ENCODE data around the gene GRB14. TPM values are rescaled to one million over a fixed set of nuclear protein-coding genes. Genes with fewer than 3 reads are reported as not detected.
A peak's percentile ranks its signal among the peaks of the same experiment; 100 is the strongest.

Gene GRB14
- total RNA-seq (2021) (14.9 to 17.2 TPM (median 17.2 TPM) in 3 replicates), Bru-seq, nascent RNA (percentile 75 among the genes with signal in this experiment)
- long read RNA-seq, experiment 1, transcript GRB14-201 (14 exons, 2,382 nt), result major isoform, 42 of 73 reads
- long read RNA-seq, experiment 1, partial matches to known transcripts, result 11 of 73 reads
- long read RNA-seq, experiment 1, other reads (novel, unspliced or antisense), result 19 of 73 reads
- long read RNA-seq, experiment 2, transcript GRB14-201 (14 exons, 2,382 nt), result major isoform, 6 of 25 reads
- long read RNA-seq, experiment 2, partial matches to known transcripts, result 4 of 25 reads
- long read RNA-seq, experiment 2, other reads (novel, unspliced or antisense), result 14 of 25 reads
- long read RNA-seq, experiment 3, partial matches to known transcripts, result 1 of 4 reads
- long read RNA-seq, experiment 3, other reads (novel, unspliced or antisense), result 3 of 4 reads

- peak; percentile 87 for ATAC-seq
- ChIA-PET POLR2A (interaction anchor here (1.2 to 2.0 kb wide), 2 partner anchors 9 to 221 kb away, joined by 3 to 5 read pairs; partner anchors contain the start of gene COBLL1), CTCF (interaction anchor here (1.1 kb wide), 2 partner anchors 21 to 30 kb away, joined by 5 to 8 read pairs; no protein-coding TSS in a partner anchor)
- peak within 1 kb of the TSS; percentile 84 for H3K4me3 Mint-ChIP-seq
- no peaks in the 10 kb centered on the region for H3K9me3 Mint-ChIP-seq
- H3K27ac Mint-ChIP-seq, result peak within 1 kb of the TSS; percentile 83
- H3K27me3 Mint-ChIP-seq (ENCODE audit: low read depth), result no peaks in the 10 kb centered on the region
- H3K4me1 Mint-ChIP-seq, result peaks cover 49% of the 10 kb centered on the region
- DNase-seq (ENCODE audit: low spot score), result peak; percentile 80
- H3K36me3 Mint-ChIP-seq, result peaks cover 6% of the 10 kb centered on the region; the same call in 1 of the 2 replicates
- TF ChIP-seq ZNF232 (CRISPR knock-in tag; IDR thresholded peaks at IDR 0.05) (no peak), GABPB1 (CRISPR knock-in tag; IDR thresholded peaks at IDR 0.05) (peak; percentile 66), KAT7 (CRISPR knock-in tag; IDR thresholded peaks at IDR 0.05; ENCODE audit: borderline replicate concordance) (peak; percentile 37; the same call in 1 of the 2 replicates), ESRRA (CRISPR knock-in tag; IDR thresholded peaks at IDR 0.05; ENCODE audit: borderline replicate concordance) (0 out of 2 replicates have a peak, but pooled peaks have one; percentile 42), ZNF219 (CRISPR knock-in tag; IDR thresholded peaks at IDR 0.05; ENCODE audit: borderline replicate concordance) (peak; percentile 60; the same call in 1 of the 2 replicates), ZNF671 (CRISPR knock-in tag; IDR thresholded peaks at IDR 0.05) (no peak), FOXK1 (CRISPR knock-in tag; IDR thresholded peaks at IDR 0.05) (peak; percentile 49; the same call in 1 of the 2 replicates), ATF1 (CRISPR knock-in tag; IDR thresholded peaks at IDR 0.05) (no peak), FOXP4 (CRISPR knock-in tag; IDR thresholded peaks at IDR 0.05) (peak; percentile 57; the same call in 1 of the 2 replicates), ETV6 (CRISPR knock-in tag; IDR thresholded peaks at IDR 0.05) (peak; percentile 51; the same call in 1 of the 2 replicates), ZNF263 (CRISPR knock-in tag; IDR thresholded peaks at IDR 0.05; ENCODE audit: low read depth) (0 out of 2 replicates have a peak, but pooled peaks have one; percentile 30), TP53 (CRISPR knock-in tag; IDR thresholded peaks at IDR 0.05) (0 out of 2 replicates have a peak, but pooled peaks have one; percentile 27), PREB (CRISPR knock-in tag; IDR thresholded peaks at IDR 0.05; ENCODE audit: borderline replicate concordance) (0 out of 2 replicates have a peak, but pooled peaks have one; percentile 24), ZNF138 (CRISPR knock-in tag; conservative IDR thresholded peaks at IDR 0.05) (peak; percentile 69), ZNF423 (CRISPR knock-in tag; IDR thresholded peaks at IDR 0.05) (peak; percentile 90), FOXP1 (CRISPR knock-in tag; IDR thresholded peaks at IDR 0.05; ENCODE audit: borderline replicate concordance) (peak; percentile 61)
- TF ChIP-seq, protein P1, sequence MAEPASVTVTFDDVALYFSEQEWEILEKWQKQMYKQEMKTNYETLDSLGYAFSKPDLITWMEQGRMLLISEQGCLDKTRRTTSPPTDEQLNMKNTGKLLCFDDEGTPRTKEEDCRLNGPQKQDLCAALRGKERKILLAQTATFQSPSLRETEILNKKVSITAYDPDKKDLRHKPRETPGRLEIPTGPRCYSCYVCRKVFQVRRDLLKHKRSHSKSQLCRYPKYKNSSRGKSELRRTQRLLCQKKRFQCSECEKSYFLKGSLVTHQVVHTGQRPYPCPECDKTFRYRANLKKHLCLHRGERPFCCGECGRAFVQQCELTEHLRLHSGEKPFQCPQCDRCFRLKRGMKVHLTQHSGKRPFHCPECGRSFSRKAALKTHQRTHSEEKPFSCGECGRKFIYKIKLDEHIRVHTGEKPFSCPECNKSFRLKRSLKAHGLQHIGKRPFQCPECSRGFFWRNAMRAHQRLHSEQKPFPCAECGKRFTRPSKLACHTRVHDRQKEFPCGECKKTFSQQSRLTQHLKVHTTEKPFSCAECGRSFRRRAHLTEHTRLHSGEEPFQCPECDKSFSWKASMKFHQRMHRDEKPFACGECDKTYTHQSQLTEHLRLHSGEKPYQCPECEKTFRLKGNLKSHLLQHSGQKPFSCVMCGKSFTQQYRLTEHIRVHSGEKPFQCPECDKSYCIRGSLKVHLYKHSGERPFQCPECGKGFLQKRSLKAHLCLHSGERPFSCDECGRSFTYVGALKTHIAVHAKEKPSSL (CRISPR knock-in tag; conservative IDR thresholded peaks at IDR 0.05), result no peak
- TF ChIP-seq, protein P2, sequence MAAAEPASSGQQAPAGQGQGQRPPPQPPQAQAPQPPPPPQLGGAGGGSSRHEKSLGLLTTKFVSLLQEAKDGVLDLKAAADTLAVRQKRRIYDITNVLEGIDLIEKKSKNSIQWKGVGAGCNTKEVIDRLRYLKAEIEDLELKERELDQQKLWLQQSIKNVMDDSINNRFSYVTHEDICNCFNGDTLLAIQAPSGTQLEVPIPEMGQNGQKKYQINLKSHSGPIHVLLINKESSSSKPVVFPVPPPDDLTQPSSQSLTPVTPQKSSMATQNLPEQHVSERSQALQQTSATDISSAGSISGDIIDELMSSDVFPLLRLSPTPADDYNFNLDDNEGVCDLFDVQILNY (CRISPR knock-in tag; IDR thresholded peaks at IDR 0.05), result peak; percentile 67; the same call in 1 of the 2 replicates
- TF ChIP-seq, protein P3, sequence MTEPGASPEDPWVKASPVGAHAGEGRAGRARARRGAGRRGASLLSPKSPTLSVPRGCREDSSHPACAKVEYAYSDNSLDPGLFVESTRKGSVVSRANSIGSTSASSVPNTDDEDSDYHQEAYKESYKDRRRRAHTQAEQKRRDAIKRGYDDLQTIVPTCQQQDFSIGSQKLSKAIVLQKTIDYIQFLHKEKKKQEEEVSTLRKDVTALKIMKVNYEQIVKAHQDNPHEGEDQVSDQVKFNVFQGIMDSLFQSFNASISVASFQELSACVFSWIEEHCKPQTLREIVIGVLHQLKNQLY (CRISPR knock-in tag; IDR thresholded peaks at IDR 0.05), result no peak
- TF ChIP-seq, protein P4, sequence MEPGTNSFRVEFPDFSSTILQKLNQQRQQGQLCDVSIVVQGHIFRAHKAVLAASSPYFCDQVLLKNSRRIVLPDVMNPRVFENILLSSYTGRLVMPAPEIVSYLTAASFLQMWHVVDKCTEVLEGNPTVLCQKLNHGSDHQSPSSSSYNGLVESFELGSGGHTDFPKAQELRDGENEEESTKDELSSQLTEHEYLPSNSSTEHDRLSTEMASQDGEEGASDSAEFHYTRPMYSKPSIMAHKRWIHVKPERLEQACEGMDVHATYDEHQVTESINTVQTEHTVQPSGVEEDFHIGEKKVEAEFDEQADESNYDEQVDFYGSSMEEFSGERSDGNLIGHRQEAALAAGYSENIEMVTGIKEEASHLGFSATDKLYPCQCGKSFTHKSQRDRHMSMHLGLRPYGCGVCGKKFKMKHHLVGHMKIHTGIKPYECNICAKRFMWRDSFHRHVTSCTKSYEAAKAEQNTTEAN (CRISPR knock-in tag; IDR thresholded peaks at IDR 0.05), result peak; percentile 67; the same call in 1 of the 2 replicates
- TF ChIP-seq, protein P5, sequence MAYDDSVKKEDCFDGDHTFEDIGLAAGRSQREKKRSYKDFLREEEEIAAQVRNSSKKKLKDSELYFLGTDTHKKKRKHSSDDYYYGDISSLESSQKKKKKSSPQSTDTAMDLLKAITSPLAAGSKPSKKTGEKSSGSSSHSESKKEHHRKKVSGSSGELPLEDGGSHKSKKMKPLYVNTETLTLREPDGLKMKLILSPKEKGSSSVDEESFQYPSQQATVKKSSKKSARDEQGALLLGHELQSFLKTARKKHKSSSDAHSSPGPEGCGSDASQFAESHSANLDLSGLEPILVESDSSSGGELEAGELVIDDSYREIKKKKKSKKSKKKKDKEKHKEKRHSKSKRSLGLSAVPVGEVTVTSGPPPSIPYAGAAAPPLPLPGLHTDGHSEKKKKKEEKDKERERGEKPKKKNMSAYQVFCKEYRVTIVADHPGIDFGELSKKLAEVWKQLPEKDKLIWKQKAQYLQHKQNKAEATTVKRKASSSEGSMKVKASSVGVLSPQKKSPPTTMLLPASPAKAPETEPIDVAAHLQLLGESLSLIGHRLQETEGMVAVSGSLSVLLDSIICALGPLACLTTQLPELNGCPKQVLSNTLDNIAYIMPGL (CRISPR knock-in tag; IDR thresholded peaks at IDR 0.05), result peak; percentile 83; the same call in 1 of the 2 replicates
- TF ChIP-seq, protein P6, sequence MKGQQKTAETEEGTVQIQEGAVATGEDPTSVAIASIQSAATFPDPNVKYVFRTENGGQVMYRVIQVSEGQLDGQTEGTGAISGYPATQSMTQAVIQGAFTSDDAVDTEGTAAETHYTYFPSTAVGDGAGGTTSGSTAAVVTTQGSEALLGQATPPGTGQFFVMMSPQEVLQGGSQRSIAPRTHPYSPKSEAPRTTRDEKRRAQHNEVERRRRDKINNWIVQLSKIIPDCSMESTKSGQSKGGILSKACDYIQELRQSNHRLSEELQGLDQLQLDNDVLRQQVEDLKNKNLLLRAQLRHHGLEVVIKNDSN (CRISPR knock-in tag; IDR thresholded peaks at IDR 0.05), result 0 out of 2 replicates have a peak, but pooled peaks have one; percentile 46
Measured at GRCh38 chr2:164620873-164621763, at the start of gene GRB14. TSS of gene GRB14 (minus strand) at chr2:164621482. CDS start at chr2:164621309, 173 bp downstream.
